Fibroblast of pulmonary artery (primary cell): Measurements from ENCODE around the gene TMEM8B.
"Not testable (repeated sequence)": the region's sequence is repeated elsewhere in the genome, so short reads cannot be mapped to it uniquely, and the experiment has no call there.

ENCODE experiments used
- DNase-seq: peaks from one replicate; pipeline ENCODE4 v3.0.0-alpha.2; 2010; ENCODE audit warnings: low read depth
- H3K4me3 ChIP-seq: replicated peaks from 2 replicates; pipeline ENCODE4 v1.5.1; 2011; ENCODE audit warnings: low read depth, mild to moderate bottlenecking, control low read depth, low read length, moderate library complexity
- TF ChIP-seq, protein P1 (sequence below): IDR thresholded peaks from 2 replicates; pipeline ENCODE4 v1.5.1; 2011; ENCODE audit warnings: mild to moderate bottlenecking, control low read depth, low read length, inconsistent platforms; ENCODE audit errors: missing control alignments

Gene TMEM8B

DNA sequence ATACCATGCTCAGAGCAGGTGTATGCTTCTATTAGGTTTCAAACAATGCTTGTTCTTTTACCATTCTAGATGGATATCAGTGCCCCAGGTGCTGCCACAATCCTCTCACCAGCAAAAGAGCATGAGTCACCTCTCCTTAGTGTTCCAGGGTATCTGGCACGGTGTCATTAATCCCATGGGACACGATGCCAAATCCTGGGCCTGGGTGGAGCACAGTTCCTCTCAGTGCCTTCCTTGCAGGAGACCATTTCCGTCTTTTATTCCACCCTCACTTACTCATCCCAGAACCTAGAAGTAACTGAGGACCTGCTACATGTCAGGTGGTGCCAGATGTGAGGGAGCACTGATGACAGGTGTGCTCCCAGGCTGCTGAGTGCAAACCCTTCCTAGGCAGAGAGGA is 42.5 kb downstream of the TMEM8B start:
- TF ChIP-seq, protein P1, sequence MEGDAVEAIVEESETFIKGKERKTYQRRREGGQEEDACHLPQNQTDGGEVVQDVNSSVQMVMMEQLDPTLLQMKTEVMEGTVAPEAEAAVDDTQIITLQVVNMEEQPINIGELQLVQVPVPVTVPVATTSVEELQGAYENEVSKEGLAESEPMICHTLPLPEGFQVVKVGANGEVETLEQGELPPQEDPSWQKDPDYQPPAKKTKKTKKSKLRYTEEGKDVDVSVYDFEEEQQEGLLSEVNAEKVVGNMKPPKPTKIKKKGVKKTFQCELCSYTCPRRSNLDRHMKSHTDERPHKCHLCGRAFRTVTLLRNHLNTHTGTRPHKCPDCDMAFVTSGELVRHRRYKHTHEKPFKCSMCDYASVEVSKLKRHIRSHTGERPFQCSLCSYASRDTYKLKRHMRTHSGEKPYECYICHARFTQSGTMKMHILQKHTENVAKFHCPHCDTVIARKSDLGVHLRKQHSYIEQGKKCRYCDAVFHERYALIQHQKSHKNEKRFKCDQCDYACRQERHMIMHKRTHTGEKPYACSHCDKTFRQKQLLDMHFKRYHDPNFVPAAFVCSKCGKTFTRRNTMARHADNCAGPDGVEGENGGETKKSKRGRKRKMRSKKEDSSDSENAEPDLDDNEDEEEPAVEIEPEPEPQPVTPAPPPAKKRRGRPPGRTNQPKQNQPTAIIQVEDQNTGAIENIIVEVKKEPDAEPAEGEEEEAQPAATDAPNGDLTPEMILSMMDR = no peak
- no peak for DNase-seq
- no peak overlapping the region for H3K4me3 ChIP-seq

DNA sequence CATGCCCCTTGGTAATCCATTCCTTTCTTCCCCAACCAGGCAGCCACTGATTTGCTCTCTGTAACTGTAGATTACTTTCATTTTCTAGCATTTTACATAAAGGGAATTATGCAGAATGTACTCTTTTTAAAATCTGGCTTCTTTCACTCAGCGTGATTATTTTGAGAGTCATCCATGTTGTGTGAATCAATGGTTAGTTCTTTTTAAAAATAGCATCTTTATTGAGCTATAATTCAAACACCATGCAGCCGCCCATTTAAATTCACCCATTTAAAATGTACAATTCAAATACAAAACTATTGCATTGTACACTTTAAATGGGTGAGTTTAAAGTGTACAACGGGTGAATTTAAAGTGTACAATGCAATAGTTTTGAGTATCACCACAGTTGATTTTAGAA is 43.5 kb downstream of the TMEM8B start:
- TF ChIP-seq, protein P1 = no peak
- no peak for DNase-seq
- no peak overlapping the region for H3K4me3 ChIP-seq

DNA sequence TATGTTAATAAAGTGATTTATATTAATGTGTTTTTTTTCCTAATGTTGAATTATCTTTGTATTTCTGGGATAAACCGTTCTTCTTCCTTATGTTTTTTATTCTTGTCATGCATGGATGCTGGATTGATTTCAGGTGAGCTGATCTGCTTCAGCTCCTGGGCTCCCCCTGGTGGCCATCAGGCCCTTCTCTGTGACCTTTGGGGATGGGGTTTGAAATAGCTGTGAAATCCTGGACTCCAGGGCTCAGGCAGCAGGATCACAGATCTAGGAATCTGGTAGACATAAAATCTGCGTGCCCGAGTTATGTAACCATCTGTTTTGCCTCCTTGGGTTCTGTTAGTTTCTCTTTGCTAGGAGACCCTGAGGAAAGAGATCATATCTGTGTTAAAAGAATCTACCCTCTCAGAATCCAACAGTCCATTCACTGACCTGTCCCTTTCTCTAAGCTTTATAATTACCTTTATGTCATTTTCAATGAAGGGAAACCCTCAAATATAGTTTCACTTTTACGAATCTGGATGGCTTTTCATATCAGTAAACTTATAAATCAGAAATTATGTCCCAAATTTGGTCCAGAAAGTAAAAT is 53.3 kb downstream of the TMEM8B start:
- H3K4me3 ChIP-seq = no peak overlapping the region
- TF ChIP-seq, protein P1 = peak; percentile 100
- DNase-seq = peak; percentile 79

DNA sequence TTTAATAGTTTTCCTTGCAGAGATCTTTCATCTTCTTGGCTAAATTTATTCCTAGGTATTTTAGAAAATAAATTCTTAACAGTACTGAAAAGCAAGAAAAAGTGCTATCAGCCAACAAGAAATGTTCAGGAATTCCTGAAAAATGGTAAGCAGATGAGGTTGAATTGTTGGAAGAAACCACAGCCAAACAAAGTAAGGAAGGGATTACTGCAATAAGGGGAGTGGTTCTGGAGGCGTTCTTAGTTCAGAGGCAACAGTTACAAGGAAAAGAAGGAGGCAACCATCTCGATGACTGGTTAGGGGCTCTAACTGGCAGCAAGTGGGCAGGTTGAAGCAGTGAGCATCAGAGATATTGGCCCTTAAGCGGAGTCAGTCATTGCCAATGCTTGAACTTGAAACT is 54.0 kb downstream of the TMEM8B start:
- peak; percentile 55 for DNase-seq
- H3K4me3 ChIP-seq = no peak overlapping the region
- TF ChIP-seq, protein P1 = no peak

DNA sequence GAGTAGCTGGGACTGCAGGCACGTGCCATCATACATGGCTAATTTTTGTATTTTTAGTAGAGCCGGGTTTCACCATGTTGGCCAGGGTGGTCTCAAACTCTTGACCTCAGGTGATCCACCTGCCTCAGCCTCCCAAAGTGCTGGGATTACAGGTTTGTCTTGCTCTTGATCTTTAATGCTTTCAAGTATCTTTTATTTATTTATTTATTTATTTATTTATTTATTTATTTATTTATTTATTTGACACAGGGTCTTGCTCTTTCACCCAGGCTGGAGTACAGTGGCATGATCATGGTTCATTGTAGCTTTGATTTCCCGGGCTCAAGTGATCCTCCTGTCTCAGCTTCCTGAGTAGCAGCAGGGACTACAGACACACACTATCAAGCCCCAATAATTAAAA is 55.9 kb downstream of the TMEM8B start:
- not testable (repeated sequence) for DNase-seq, H3K4me3 ChIP-seq

DNA sequence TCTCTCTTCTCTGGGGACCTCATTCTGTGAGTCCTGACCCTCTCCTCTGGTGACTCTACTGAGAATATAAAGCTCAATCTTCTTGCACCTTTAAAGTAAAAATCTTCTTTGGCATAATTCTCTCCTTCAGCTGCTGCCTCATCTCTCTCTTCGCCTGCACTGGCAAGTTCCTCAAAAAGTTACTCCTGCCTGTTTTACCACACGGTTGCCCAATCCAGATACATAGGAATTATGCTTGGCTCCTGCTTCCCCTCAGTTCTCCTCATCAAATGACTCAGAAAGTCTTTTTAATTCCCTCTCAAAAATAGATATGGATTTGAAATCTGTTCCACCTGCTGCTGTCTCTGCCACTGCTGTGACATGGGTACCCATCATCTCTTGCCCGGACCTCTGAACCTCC is 62.6 kb downstream of the TMEM8B start:
- TF ChIP-seq, protein P1 = no peak
- no peak overlapping the region for H3K4me3 ChIP-seq
- DNase-seq = no peak

DNA sequence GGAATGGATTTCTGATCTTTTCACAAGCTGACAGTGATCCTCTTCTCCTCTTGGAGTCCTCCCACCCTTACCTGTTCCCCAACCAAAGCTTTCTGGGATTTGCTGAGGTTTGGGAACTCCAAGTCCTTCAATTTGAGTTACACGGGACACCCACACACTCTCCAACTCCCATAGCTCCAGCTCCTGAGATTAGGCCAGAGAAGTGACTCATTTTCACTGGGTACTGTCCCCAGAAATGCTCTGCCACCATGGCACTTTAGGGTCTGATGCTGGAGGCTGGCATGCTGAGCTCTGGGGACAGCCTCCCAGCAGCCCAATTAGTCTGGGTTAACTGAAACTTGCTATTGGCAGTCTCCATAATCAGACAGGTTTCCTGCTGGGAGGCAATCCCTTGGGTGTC is 63.0 kb downstream of the TMEM8B start:
- TF ChIP-seq, protein P1 = no peak
- no peak for DNase-seq
- H3K4me3 ChIP-seq = no peak overlapping the region
